Measurements from ENCODE around the gene STING1.

STING1 gene

DNA sequence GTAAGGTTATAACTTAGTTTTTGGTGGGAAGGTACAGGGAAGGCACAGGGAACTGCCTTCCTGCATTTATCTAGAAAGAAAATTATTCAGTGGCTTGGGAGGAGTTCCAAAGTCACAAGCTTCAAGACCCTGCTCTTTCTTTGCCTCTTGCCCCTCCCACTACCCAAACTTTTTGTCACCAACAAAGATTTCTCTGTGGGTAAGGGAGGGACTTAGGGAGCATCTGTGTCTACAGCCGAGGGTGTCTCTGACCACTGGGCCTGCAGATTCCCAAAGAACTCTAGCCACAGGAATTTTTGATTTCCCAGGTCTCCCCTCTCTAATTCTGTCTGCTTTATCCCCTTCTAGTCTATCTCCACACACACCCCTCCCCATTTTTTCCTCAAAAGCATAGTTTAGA lies 22.1 kb downstream of the STING1 start:
- Histone ChIP-seq H3K27me3 (ENCODE audit: insufficient read depth, low read depth) (no peaks in the 10 kb centered on the region; the same call in 1 of the 2 replicates), H3K4me1 (ENCODE audit: low read depth, poor library complexity, severe bottlenecking) (peaks cover 42% of the 10 kb centered on the region), H3K9ac (no peak overlapping the region), H3K79me2 (ENCODE audit: insufficient read depth, low read depth) (no peaks in the 10 kb centered on the region), H3K27ac (no peak overlapping the region), H3K4me2 (no peak overlapping the region), H3K36me3 (ENCODE audit: insufficient read depth) (no peaks in the 10 kb centered on the region), H3K4me3 (IDR thresholded peaks at IDR 0.05; ENCODE audit: insufficient read depth, low read depth, low read length) (no peak overlapping the region), H4K20me1 (ENCODE audit: insufficient read depth) (no peaks in the 10 kb centered on the region), H2AFZ (ENCODE audit: low read depth) (no peak overlapping the region)
- TF ChIP-seq, protein P1, sequence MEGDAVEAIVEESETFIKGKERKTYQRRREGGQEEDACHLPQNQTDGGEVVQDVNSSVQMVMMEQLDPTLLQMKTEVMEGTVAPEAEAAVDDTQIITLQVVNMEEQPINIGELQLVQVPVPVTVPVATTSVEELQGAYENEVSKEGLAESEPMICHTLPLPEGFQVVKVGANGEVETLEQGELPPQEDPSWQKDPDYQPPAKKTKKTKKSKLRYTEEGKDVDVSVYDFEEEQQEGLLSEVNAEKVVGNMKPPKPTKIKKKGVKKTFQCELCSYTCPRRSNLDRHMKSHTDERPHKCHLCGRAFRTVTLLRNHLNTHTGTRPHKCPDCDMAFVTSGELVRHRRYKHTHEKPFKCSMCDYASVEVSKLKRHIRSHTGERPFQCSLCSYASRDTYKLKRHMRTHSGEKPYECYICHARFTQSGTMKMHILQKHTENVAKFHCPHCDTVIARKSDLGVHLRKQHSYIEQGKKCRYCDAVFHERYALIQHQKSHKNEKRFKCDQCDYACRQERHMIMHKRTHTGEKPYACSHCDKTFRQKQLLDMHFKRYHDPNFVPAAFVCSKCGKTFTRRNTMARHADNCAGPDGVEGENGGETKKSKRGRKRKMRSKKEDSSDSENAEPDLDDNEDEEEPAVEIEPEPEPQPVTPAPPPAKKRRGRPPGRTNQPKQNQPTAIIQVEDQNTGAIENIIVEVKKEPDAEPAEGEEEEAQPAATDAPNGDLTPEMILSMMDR (conservative IDR thresholded peaks at IDR 0.05; ENCODE audit: low read depth, low read length), result no peak

DNA sequence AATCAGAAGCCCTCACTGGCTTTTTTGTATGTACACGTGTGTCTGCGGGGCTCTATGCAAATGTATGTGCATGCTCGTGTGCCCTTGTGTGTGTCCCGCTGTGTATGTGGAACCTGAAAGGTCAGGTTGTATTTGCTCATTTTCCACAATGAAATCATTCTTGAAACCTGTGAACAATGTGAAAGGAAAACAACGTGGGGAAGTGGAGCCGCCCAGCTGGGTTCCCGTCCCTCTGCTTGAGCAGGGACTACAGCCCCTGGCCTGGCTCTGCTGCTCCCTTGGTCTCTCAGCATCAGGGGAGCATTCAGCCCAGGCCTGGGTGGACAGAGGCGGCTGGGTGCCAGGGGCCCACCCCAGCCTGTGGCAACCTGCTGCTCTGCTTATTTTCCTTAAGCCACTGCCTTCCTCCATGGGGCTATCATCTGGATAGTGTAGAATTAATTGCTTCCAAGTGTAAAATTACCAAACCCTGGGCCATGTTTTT lies 23.1 kb downstream of the STING1 start:
- H3K4me3 ChIP-seq (IDR thresholded peaks at IDR 0.05; ENCODE audit: insufficient read depth, low read depth, low read length), result no peak overlapping the region
- H2AFZ ChIP-seq (ENCODE audit: low read depth), result no peak overlapping the region; the same call in 1 of the 2 replicates
- TF ChIP-seq, protein P1 (conservative IDR thresholded peaks at IDR 0.05; ENCODE audit: low read depth, low read length), result no peak
- peaks cover 42% of the 10 kb centered on the region for H3K4me1 ChIP-seq (ENCODE audit: low read depth, poor library complexity, severe bottlenecking)
- no peak overlapping the region for H3K9ac ChIP-seq
- no peaks in the 10 kb centered on the region; the same call in 1 of the 2 replicates for H3K27me3 ChIP-seq (ENCODE audit: insufficient read depth, low read depth)
- no peaks in the 10 kb centered on the region for H4K20me1 ChIP-seq (ENCODE audit: insufficient read depth)
- H3K4me2 ChIP-seq, result peak overlapping the region; percentile 31; the same call in 1 of the 2 replicates
- no peaks in the 10 kb centered on the region for H3K79me2 ChIP-seq (ENCODE audit: insufficient read depth, low read depth)
- no peak overlapping the region for H3K27ac ChIP-seq
- H3K36me3 ChIP-seq (ENCODE audit: insufficient read depth), result no peaks in the 10 kb centered on the region

DNA sequence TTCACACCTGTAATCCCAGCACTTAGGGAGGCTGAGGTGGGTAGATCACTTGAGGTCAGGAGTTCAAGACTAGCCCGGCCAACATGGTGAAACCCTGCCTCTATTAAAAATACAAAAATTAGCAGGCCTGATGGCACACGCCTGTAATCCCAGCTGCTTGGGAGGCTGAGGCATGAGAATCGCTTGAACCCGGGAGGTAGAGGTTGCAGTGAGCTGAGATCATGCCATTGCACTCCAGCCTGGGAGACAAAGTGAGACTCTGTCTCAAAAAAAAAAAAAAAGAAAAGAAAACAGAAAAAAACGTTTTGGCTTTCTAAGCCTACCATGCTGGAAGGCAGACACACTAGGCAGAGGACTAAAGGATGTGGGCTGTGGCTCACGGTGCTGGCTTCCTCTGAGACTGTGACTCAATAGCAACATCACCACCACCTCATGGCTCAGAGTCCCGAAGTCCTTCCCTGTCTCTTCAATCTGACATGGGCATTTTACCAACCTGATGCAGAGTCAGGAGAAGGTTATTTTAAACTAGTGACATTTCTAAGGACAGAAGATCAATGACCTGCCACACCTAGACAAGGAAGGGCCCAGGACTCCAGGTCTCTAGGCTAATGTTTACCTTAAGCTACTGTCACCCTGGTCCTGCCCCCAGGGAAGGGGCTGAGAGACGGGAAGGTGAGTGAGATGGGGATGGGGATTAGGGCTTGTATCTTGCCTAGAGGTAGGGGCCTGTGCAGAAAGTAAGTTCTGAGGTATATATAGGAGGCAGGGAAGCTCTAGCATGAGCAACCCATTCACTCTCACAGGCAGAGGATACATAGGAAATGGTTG lies 23.8 kb downstream of the STING1 start:
- Histone ChIP-seq H3K4me3 (IDR thresholded peaks at IDR 0.05; ENCODE audit: insufficient read depth, low read depth, low read length) (no peak overlapping the region), H3K4me1 (ENCODE audit: low read depth, poor library complexity, severe bottlenecking) (peaks cover 42% of the 10 kb centered on the region), H2AFZ (ENCODE audit: low read depth) (peak overlapping the region; percentile 31; the same call in 1 of the 2 replicates), H3K79me2 (ENCODE audit: insufficient read depth, low read depth) (no peaks in the 10 kb centered on the region), H3K27ac (no peak overlapping the region), H3K9ac (no peak overlapping the region), H3K36me3 (ENCODE audit: insufficient read depth) (no peaks in the 10 kb centered on the region), H3K27me3 (ENCODE audit: insufficient read depth, low read depth) (no peaks in the 10 kb centered on the region; the same call in 1 of the 2 replicates), H3K4me2 (peak overlapping the region; percentile 31; the same call in 1 of the 2 replicates), H4K20me1 (ENCODE audit: insufficient read depth) (no peaks in the 10 kb centered on the region)
- TF ChIP-seq, protein P1 (conservative IDR thresholded peaks at IDR 0.05; ENCODE audit: low read depth, low read length), result no peak

DNA sequence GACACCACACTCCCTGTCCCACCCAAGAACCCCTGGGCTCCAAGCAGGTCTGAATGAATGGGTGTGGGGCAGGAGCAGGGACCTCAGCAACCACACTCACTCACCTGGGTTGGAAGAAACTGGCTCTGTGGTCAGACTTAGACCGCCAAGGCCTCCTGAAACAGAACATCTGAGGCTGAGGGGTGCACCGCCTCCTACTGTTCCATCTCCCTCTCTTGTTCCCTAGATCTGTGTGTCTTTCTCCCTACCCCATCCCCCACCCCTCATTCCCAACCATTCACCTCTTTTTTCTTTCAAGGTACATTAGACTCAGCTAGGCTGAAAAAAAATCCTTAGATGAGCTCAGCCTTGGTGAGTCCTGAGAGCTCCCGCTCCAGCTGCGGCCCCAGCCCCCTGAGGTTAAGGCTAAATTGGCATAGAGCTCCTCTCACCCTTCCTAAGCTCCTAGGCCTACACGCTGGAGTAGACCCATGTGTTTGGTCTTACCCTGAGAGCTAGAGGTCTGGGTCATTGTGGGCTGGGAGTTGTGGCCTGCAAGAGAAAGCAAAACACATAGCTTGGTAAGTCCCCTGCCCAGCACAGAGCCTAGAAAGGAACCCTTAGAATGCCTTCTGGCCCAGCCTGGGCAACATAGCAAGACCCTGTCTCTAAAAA lies 24.8 kb downstream of the STING1 start:
- Histone ChIP-seq H4K20me1 (ENCODE audit: insufficient read depth) (no peaks in the 10 kb centered on the region), H3K4me1 (ENCODE audit: low read depth, poor library complexity, severe bottlenecking) (peaks cover 42% of the 10 kb centered on the region), H2AFZ (ENCODE audit: low read depth) (no peak overlapping the region), H3K9ac (no peak overlapping the region), H3K27me3 (ENCODE audit: insufficient read depth, low read depth) (no peaks in the 10 kb centered on the region; the same call in 1 of the 2 replicates), H3K27ac (peak overlapping the region; percentile 43; the same call in 1 of the 2 replicates), H3K36me3 (ENCODE audit: insufficient read depth) (no peaks in the 10 kb centered on the region), H3K4me2 (peak overlapping the region; percentile 31), H3K4me3 (IDR thresholded peaks at IDR 0.05; ENCODE audit: insufficient read depth, low read depth, low read length) (no peak overlapping the region), H3K79me2 (ENCODE audit: insufficient read depth, low read depth) (no peaks in the 10 kb centered on the region)
- TF ChIP-seq, protein P1 (conservative IDR thresholded peaks at IDR 0.05; ENCODE audit: low read depth, low read length), result no peak
